GM23248 (cell line): ENCODE measurements around the gene B4GALT3. TPM values are rescaled to one million over a fixed set of nuclear protein-coding genes. Genes with fewer than 3 reads are reported as not detected.
"Not testable (repeated sequence)": the region's sequence is repeated elsewhere in the genome, so short reads cannot be mapped to it uniquely, and the experiment has no call there.

Experiments used
- DNase-seq: peaks from one replicate; pipeline ENCODE4 v3.0.0-alpha.2; 2015
- H2AFZ ChIP-seq: fragments of 200-600 bp; sonication (generic); 2 replicates; pipeline ENCODE4 v1.6.1; 2016; ENCODE audit warnings: antibody characterized with exemption
- H3F3A ChIP-seq: fragments of 200-600 bp; sonication (generic); 2 replicates; pipeline ENCODE4 v1.6.1; 2016; ENCODE audit warnings: mild to moderate bottlenecking, antibody characterized with exemption, mixed run types; ENCODE audit not compliant: insufficient read depth
- H3K27ac ChIP-seq: fragments of 200-600 bp; sonication (generic); 2 replicates; pipeline ENCODE4 v1.5.1; 2016; ENCODE audit warnings: mild to moderate bottlenecking
- H3K27me3 ChIP-seq: fragments of 200-600 bp; sonication (generic); replicated peaks from 2 replicates; pipeline ENCODE4 v1.6.1; 2016; ENCODE audit warnings: mild to moderate bottlenecking; ENCODE audit not compliant: insufficient read depth
- H3K36me3 ChIP-seq: fragments of 200-600 bp; sonication (generic); 2 replicates; pipeline ENCODE4 v1.6.1; 2016; ENCODE audit warnings: low read depth, mild to moderate bottlenecking
- H3K4me1 ChIP-seq: fragments of 200-600 bp; sonication (generic); 2 replicates; pipeline ENCODE4 v1.6.1; 2016; ENCODE audit warnings: mild to moderate bottlenecking; ENCODE audit not compliant: insufficient read depth
- H3K4me2 ChIP-seq: fragments of 200-600 bp; sonication (generic); one replicate; pipeline ENCODE4 v1.6.1; 2016; ENCODE audit warnings: mild to moderate bottlenecking; ENCODE audit not compliant: unreplicated experiment
- H3K4me3 ChIP-seq: fragments of 200-600 bp; sonication (generic); 2 replicates; pipeline ENCODE4 v1.5.1; 2016; ENCODE audit warnings: mild to moderate bottlenecking
- H3K79me2 ChIP-seq: fragments of 200-600 bp; sonication (generic); 2 replicates; pipeline ENCODE4 v1.6.1; 2016; ENCODE audit warnings: mild to moderate bottlenecking; ENCODE audit not compliant: insufficient read depth
- H3K9ac ChIP-seq: fragments of 200-600 bp; sonication (generic); 2 replicates; pipeline ENCODE4 v1.6.1; 2016; ENCODE audit warnings: mild to moderate bottlenecking
- H3K9me2 ChIP-seq: fragments of 200-600 bp; sonication (generic); 2 replicates; pipeline ENCODE4 v1.6.1; 2016; ENCODE audit warnings: mixed run types, mild to moderate bottlenecking, moderate library complexity; ENCODE audit not compliant: insufficient read depth
- H3K9me3 ChIP-seq: fragments of 200-600 bp; sonication (generic); one replicate; pipeline ENCODE4 v1.6.1; 2017; ENCODE audit warnings: low read depth
- H4K20me1 ChIP-seq: fragments of 200-600 bp; sonication (generic); 2 replicates; pipeline ENCODE4 v1.6.0; 2016; ENCODE audit not compliant: insufficient read depth
- EZH2 ChIP-seq: fragments of 200-600 bp; sonication (generic); IDR thresholded peaks from 2 replicates; pipeline ENCODE4 v1.6.1; 2018; ENCODE audit warnings: antibody characterized with exemption, mild to moderate bottlenecking; ENCODE audit not compliant: insufficient read depth, poor library complexity, severe bottlenecking
- EZH2phosphoT487 ChIP-seq: fragments of 200-600 bp; sonication (generic); IDR thresholded peaks from 2 replicates; pipeline ENCODE4 v1.6.1; 2018; ENCODE audit warnings: antibody characterized with exemption, moderate library complexity, mild to moderate bottlenecking, low read depth; ENCODE audit not compliant: insufficient read depth
- WGBS, 2 experiments: methylation state at CpG; one replicate each; pipeline ENCODE4 v1.1.6; 2015 to 2017; ENCODE audit warnings: low lambda C conversion rate in 2 of 2, low coverage in 1 of 2; ENCODE audit errors: missing lambda C conversion rate in 2 of 2; 5-methylcytosine and 5-hydroxymethylcytosine counted together
- in situ Hi-C: fragments of 300-500 bp; cut with MboI; formaldehyde crosslinking; loops from 2 replicates; pipeline ENCODE4 v1.15.0; 2020
- polyA plus RNA-seq: library from polyadenylated mRNA; unstranded; fragments of >200 nt; fragmentation: Nextera tagmentation; extraction: Ambion mirVana; gene quantifications from 2 replicates; pipeline ENCODE4 v1.2.1, GENCODE V29; 2016
- total RNA-seq: library from RNA; depleted of rRNA; stranded (reverse); fragments of >200 nt; shearing (Covaris generic); gene quantifications from 2 replicates; pipeline ENCODE4 v1.2.3, GENCODE V29; 2014

The B4GALT3 gene
- total and polyA plus RNA-seq, 2 experiments from 2014 or later: 31.3 to 34.5 TPM

DNA sequence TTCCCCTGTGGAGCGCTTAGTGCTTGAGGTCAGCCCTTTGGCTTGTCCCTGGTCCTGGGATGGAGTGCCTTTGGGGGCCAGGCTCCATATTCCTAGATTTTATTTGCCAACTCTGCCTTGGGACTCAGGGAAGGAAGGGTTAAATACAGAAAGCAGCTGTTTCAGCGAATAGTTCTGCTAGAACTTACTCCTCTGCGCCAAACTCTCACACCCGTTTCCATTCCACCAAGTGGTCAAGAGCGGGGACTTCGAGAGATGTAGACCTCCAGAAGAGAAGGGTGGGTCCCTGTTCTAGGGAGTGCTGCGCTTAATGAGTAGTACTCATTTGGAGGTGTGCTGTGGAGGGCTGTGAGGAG lies 47.8 kb upstream of the B4GALT3 start:
- H3F3A ChIP-seq: peaks cover 5% of the 10 kb centered on the region; the same call in 1 of the 2 replicates
- 44 to 48% methylated on average over 7 of the region's 7 CpGs for WGBS, 2 experiments
- H2AFZ ChIP-seq: peak overlapping the region; percentile 97
- H3K27me3 ChIP-seq: no peaks in the 10 kb centered on the region
- in situ Hi-C loops: no loop called here
- peaks cover 11% of the 10 kb centered on the region; the same call in 1 of the 2 replicates for H3K4me1 ChIP-seq
- peak overlapping the region; percentile 45 for H3K4me2 ChIP-seq
- H3K4me3 ChIP-seq: peak overlapping the region; percentile 30; the same call in 1 of the 2 replicates
- H4K20me1 ChIP-seq: no peaks in the 10 kb centered on the region
- peaks cover 7% of the 10 kb centered on the region for H3K79me2 ChIP-seq
- no peaks in the 10 kb centered on the region; the same call in 1 of the 2 replicates for H3K36me3 ChIP-seq
- H3K27ac ChIP-seq: peak overlapping the region; percentile 45; the same call in 1 of the 2 replicates
- H3K9ac ChIP-seq: no peak overlapping the region
- no peaks in the 10 kb centered on the region for H3K9me3 ChIP-seq
- no peak for DNase-seq
- TF ChIP-seq EZH2 (no peak), EZH2phosphoT487 (no peak)
- no peaks in the 10 kb centered on the region for H3K9me2 ChIP-seq

DNA sequence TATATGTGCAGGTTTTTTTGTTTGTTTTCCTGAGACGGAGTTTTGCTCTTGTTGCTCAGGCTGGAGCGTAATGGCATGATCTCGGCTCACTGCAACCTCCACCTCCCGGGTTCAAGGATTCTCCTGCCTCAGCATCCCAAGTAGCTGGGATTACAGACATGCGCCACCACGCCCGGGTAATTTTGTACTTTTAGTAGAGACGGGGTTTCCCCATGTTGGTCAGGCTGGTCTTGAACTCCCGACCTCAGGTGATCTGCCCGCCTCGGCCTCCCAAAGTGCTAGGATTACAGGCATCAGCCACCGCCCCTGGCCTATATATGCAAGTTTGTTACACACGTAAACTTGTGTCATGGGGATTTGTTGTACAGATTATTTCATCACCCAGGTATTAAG lies 47.4 kb upstream of the B4GALT3 start:
- H3K36me3 ChIP-seq, H3K9me2 ChIP-seq, H3K4me2 ChIP-seq, H4K20me1 ChIP-seq, H3K4me3 ChIP-seq, DNase-seq, H3K9me3 ChIP-seq, H3F3A ChIP-seq, H3K27ac ChIP-seq, H3K9ac ChIP-seq, H3K79me2 ChIP-seq, in situ Hi-C loops, H3K27me3 ChIP-seq: not testable (repeated sequence)
- 87% methylated on average over 12 to 13 of the region's 13 CpGs for WGBS, 2 experiments
- peak overlapping the region; percentile 97 for H2AFZ ChIP-seq
- peaks cover 11% of the 10 kb centered on the region; the same call in 1 of the 2 replicates for H3K4me1 ChIP-seq

DNA sequence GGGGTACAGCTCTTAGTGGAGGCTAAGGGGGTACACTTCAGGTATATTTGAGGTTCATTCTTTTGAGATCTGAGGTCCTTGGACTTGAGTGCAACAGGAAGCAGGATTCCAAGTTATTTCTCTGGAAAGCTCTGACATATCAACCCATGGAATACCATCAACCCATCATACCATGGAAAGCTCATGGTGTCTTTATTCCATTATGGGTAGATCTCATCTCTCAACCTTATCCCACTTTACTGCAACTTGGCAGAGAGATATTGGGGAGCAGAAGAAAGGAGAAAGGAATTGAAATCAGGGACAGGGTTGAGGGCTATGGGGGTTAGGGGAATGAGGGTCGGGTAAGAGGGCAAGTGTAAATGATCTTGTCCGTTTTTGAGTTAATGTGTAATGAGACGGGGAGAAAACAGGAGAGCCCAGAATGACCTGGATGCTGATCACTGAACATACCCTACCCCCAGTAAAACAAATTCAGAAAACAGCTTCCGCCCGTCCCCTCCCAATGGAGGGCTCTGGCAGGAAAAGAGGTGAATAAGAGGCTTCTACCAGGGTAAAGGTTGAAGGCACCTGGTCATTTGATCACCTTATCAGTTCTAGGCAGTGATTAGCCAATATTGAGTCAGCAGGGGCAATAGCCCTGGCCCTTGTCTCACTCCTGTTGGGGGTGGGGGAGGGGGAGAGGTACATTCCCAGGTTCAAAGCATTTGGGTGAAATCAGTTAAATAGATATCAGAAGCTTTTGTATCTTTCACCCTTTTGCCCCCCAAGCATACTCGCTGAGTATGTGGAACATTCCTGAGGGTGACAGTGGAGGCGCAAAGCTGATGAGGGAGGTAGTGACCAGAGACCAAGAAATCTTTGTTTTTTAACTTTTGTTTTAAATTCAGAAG lies 46.7 kb upstream of the B4GALT3 start:
- Histone ChIP-seq H3K9me2 (no peaks in the 10 kb centered on the region), H3K27me3 (no peaks in the 10 kb centered on the region), H3K36me3 (no peaks in the 10 kb centered on the region), H3K9me3 (no peaks in the 10 kb centered on the region), H3K9ac (no peak overlapping the region), H3K4me2 (no peak overlapping the region), H3F3A (peaks cover 5% of the 10 kb centered on the region; the same call in 1 of the 2 replicates), H3K4me1 (peaks cover 11% of the 10 kb centered on the region; the same call in 1 of the 2 replicates), H3K79me2 (peaks cover 7% of the 10 kb centered on the region), H4K20me1 (no peaks in the 10 kb centered on the region), H3K4me3 (no peak overlapping the region), H3K27ac (no peak overlapping the region), H2AFZ (no peak overlapping the region)
- in situ Hi-C loops: no loop called here
- no peak for TF ChIP-seq EZH2phosphoT487
- no peak for TF ChIP-seq EZH2
- WGBS, 2 experiments: 94 to 95% methylated on average over 7 of the region's 7 CpGs
- no peak for DNase-seq

DNA sequence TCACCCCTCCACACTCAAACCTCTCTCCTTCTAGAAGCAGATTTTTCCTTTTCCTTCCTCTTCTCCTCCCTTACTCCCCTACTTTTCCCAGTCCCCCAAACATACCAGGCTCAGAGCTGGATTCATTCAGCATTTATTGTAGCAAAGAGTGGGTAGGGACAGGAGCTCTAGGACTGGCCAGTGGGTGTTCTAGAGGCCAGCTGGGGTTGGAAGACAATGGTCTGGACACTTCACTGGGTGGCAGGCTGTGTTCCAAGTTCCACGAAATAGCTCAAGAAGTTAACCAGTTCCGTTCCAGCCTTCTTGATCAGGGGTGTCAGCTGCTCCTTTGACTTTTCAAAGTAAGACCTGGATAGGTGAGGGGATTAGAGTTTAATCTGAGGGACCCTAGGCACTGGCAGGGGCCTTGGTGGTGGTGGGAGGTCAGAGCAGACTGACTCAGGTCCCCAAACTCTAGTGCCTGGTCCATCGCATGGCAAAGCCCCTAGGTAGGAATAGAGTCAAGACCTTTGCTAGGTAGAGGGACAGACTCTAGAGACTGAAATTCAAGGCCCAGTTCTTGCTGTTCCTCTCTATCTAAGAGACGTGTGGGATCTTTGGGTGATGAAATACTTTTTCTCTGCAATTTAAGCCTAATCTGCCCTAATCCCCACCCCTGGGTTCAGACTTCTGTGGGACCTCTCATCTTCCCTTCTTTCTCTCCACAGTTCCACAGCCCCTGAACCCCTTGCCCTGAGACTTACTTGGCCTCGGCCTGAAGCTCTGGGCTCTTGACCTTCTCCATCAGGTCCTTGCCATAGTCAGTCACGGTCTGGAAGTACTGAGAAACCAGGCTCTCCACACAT lies 45.1 kb upstream of the B4GALT3 start:
- peaks cover 8% of the 10 kb centered on the region for H3F3A ChIP-seq
- H3K36me3 ChIP-seq: no peaks in the 10 kb centered on the region
- no peaks in the 10 kb centered on the region for H3K9me3 ChIP-seq
- no peak for DNase-seq
- no peak overlapping the region for H3K4me3 ChIP-seq
- H3K27ac ChIP-seq: no peak overlapping the region
- peaks cover 7% of the 10 kb centered on the region; the same call in 1 of the 2 replicates for H3K79me2 ChIP-seq
- no peaks in the 10 kb centered on the region for H3K9me2 ChIP-seq
- no peak for TF ChIP-seq EZH2phosphoT487
- no peak for TF ChIP-seq EZH2
- 57 to 60% methylated on average over 6 of the region's 6 CpGs for WGBS, 2 experiments
- H2AFZ ChIP-seq: no peak overlapping the region
- H4K20me1 ChIP-seq: no peaks in the 10 kb centered on the region
- in situ Hi-C loops: no loop called here
- H3K4me2 ChIP-seq: no peak overlapping the region
- peaks cover 17% of the 10 kb centered on the region for H3K4me1 ChIP-seq
- H3K9ac ChIP-seq: no peak overlapping the region
- H3K27me3 ChIP-seq: no peaks in the 10 kb centered on the region
